Fibroblast of skin of left quadriceps (primary cell): ENCODE data around the gene MKRN2OS.

Experiments
- DNase-seq, 2 experiments: peaks; one replicate each; pipeline ENCODE4 v3.0.0-alpha.2; 2013; ENCODE audit warnings: low read depth in 2 of 2

MKRN2OS gene

GRCh38 chr3:12545473-12545791 is at the start of gene MKRN2OS:
Gene MKRN2OS, minus strand, starts transcription at chr3:12545499. Its CDS starts 35 bp downstream, at chr3:12545464.
- no peak for DNase-seq

- no peak for DNase-seq
Measured at GRCh38 chr3:12593473-12593872, 48.2 kb upstream of the MKRN2OS start.

- no peak for DNase-seq
Measured at GRCh38 chr3:12591997-12592715, 46.9 kb upstream of the MKRN2OS start.

- no peak for DNase-seq
Measured at GRCh38 chr3:12591456-12591855, 46.2 kb upstream of the MKRN2OS start.

GRCh38 chr3:12590096-12590495 is 44.8 kb upstream of the MKRN2OS start:
- DNase-seq: no peak

- DNase-seq: peak; percentile 20 to 32
Measured at GRCh38 chr3:12588039-12589009, 43.0 kb upstream of the MKRN2OS start.

GRCh38 chr3:12586403-12586802 is 41.1 kb upstream of the MKRN2OS start:
- DNase-seq: no peak

GRCh38 chr3:12585970-12586369 is 40.7 kb upstream of the MKRN2OS start:
- no peak for DNase-seq

- DNase-seq: no peak
Measured at GRCh38 chr3:12585181-12585580, 39.9 kb upstream of the MKRN2OS start.

- DNase-seq: no peak
Measured at GRCh38 chr3:12584083-12584482, 38.8 kb upstream of the MKRN2OS start.

GRCh38 chr3:12583280-12583679 is 38.0 kb upstream of the MKRN2OS start:
- no peak for DNase-seq

GRCh38 chr3:12582730-12583129 is 37.4 kb upstream of the MKRN2OS start:
- no peak for DNase-seq

GRCh38 chr3:12579905-12580304 is 34.6 kb upstream of the MKRN2OS start:
- DNase-seq: no peak

- DNase-seq: no peak
Measured at GRCh38 chr3:12579456-12579855, 34.2 kb upstream of the MKRN2OS start.

GRCh38 chr3:12578742-12579141 is 33.4 kb upstream of the MKRN2OS start:
- no peak for DNase-seq

- DNase-seq: no peak
Measured at GRCh38 chr3:12577379-12577778, 32.1 kb upstream of the MKRN2OS start.

- DNase-seq: no peak
Measured at GRCh38 chr3:12574661-12575060, 29.4 kb upstream of the MKRN2OS start.

- no peak for DNase-seq
Measured at GRCh38 chr3:12574131-12574530, 28.8 kb upstream of the MKRN2OS start.

GRCh38 chr3:12571986-12572385 is 26.7 kb upstream of the MKRN2OS start:
- no peak for DNase-seq

- no peak for DNase-seq
Measured at GRCh38 chr3:12569836-12570235, 24.5 kb upstream of the MKRN2OS start.

GRCh38 chr3:12568747-12569146 is 23.4 kb upstream of the MKRN2OS start:
- DNase-seq: no peak

- no peak for DNase-seq
Measured at GRCh38 chr3:12566976-12567375, 21.7 kb upstream of the MKRN2OS start.

GRCh38 chr3:12562451-12562850 is 17.2 kb upstream of the MKRN2OS start:
- no peak for DNase-seq
